Measurements from ENCODE around the gene GGACT.
"Not testable (repeated sequence)": the region's sequence is repeated elsewhere in the genome, so short reads cannot be mapped to it uniquely, and the experiment has no call there.

Gene GGACT

DNA sequence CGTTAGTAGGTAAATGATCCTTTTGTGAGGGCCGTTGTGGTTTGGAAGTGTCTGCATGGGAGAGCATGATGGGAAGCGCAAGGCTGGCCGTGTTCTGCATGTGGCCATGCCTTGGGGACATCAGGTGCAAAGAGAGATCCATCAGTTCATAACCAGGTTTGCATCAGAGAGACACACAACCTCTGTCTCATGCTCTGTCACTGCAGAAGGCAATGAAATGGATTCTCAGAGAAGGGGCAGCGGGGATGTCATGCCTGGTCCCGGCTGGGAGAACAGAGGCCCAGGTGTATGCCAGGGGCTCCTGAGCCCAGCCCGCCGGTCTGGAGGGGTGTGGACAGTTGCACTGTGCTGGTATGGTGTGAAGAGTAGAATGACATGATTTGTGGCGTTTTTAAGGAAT is 60.2 kb downstream of the GGACT start:
- no peak for DNase-seq

GRCh38 chr13:100527644-100528043 is 60.9 kb downstream of the GGACT start:
- DNase-seq, result no peak

DNA sequence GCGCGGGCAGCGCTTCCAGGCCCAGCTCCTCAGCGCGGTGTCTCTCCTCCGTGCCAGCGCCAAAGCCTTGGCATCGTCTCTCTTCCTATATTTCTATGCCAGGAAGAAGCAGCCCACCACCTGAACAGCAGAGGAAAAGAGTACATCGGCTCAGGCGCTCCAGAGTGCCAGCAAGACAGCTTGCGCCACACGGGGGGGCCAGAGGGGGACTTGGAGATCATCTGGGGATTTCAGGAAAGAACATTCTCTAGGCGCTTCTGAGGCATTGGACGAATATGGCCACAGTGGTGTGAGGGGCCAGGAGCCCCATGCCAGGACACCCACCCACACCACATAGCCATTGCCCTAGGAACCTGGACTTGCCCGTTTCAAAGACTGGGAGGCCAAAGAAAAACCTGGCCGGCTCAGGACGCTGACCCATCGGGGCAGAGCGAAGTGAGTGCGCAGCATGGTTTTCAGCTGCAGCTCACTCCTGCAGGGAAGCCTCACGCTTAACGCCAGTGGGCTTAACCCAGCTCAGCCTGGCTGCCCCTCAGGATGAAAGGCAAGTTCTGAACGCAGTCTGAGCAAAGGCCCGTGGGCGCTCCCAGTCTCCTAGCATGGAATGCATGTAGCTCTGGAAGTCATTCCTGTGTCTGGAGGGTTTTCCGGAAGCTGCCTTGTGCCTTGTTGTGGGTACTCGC is 62.1 kb downstream of the GGACT start:
- no peak for DNase-seq

GRCh38 chr13:100525453-100526317 is 62.9 kb downstream of the GGACT start:
- DNase-seq, result no peak

GRCh38 chr13:100524688-100525087 is 63.9 kb downstream of the GGACT start:
- DNase-seq, result not testable (repeated sequence)

- DNase-seq, result no peak
Measured at GRCh38 chr13:100523981-100524386, 64.6 kb downstream of the GGACT start.

GRCh38 chr13:100523411-100523810 is 65.2 kb downstream of the GGACT start:
- DNase-seq, result no peak

DNA sequence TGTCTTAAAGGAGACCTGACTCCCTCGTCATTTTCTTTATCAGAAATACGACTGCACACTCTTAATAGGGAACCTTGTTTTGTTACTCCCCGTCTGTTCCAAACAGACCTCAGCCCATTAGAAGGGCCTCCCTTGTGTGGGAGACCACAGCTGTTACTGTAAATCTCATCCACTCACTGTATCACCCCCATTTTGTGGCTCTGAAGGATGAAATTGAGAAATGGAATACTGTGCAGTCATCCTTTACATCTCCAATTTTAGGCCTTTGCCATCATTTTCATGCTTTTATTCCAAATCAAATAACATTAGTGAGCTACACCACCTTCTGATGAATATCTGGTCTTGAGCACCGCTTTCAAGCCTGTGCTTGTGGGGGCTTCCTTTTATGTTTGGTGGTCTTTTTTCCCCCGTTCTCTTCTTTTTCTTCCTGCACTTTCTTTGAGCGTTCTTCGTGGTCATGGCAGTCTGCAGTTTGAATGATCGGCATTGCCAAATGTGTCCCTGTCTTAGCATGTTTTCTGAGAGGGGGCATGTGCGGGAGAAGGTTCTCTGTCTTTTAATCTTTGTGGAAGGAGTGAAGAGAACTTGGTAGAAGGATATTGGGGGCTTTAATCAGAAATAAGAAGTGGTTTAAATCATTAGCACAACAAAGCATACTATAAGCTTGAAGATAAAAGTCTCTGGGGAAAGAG is 65.8 kb downstream of the GGACT start:
- no peak for DNase-seq

DNA sequence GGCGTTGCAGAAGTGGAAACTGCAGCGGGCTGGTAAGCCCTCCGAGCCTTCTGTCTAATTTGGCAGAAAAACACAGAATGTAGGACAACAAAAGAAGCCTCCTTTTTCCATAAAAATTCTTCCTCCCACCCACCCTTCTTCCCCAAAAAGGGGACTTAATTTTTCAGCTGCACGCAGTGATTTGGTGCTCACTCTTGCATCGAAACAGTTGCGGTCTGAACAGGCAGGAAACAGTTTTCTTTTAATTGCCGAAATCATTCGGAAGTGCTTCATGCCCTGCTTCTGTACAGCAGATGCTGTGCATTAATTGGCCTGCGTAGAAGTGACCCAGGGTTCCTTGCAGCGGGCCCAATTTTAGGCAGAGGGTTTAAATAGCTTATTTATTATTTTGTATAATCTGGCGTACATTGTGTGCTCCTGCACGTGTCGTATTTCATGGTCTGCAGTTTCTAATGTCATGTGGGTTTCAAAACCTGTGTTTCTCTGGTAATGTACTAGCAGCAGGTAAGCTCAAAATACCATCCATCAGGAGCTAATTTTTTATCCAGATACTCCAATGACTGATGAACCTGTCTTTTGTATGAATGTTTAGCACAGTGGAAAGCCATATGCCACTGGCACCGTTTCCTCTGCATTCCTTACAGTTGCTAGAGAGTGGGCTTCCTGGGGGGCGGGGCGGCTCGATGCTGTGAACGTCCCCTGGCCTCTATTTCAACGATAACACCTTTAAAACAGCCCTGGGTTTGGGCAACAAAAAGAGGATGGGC is 66.6 kb downstream of the GGACT start:
- peak; percentile 9 for DNase-seq

GRCh38 chr13:100520936-100521850 is 67.4 kb downstream of the GGACT start:
- no peak for DNase-seq

- DNase-seq, result no peak
Measured at GRCh38 chr13:100519626-100520025, 69.0 kb downstream of the GGACT start.

DNA sequence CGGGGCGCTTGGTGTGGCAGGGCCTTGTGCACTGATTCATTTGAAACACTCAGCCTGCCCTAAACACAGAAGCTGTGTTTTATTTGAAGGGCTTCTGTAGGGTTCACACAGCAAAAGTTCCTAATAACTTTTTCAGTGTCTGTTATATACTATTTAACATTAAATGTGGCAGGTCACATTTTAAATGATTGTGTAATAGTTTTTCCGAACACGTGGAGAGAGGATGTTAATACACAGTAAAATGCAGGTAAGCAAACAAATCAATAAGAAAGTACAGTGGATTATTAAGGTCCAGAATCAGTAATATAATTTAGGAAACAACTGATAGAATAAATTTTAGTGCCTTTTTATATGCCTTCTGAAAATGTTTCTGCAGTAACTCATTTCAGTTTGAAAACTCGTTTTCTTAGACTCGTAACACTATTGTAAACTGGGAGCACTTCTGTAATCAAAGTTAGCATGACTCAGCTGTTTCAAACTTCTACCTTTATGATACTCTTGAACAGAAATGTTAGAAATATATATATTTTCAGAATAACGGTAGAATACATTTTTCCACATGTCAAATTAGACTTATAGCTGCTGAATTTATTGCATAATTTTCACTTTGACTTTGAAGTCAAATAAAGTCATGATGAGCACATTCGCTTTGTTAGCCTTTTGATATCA is 70.1 kb downstream of the GGACT start:
- no peak for DNase-seq

GRCh38 chr13:100517728-100518127 is 70.9 kb downstream of the GGACT start:
- DNase-seq, result peak; percentile 63

DNA sequence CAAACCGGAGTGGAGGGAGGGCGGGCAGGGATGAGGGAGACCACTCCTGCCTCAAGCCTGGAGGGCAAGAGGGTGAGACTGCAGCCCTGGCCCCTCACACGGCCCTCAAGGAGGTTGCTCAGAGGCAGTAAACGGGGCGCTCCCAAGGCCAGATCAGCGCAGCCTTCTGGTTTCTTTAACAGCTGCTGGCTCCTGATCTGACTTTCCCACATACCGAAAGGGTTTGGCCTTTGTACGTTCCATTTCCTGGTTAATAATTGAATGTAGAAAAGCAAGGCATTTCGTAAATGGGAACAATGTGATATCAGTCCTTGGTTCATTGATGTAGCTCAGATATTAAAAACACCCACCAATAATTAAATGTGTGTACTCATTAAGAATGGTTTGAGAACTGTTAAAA is 71.5 kb downstream of the GGACT start:
- DNase-seq, result no peak

DNA sequence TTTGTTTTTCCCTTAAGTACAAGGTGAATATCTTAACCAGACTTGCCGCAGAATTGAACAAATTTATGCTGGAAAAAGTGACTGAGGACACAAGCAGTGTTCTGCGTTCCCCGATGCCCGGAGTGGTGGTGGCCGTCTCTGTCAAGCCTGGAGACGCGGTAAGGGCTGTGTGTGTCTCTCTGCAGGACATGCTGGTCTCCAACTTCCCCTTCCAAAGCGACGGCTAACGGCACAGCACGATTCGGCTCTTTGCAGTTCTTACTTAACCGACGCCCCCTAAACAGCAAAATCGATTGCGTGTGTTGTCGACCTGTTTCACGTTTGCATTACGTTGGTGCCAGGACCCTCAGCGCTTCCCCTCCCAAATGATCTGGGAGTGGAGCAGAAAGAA is 73.2 kb downstream of the GGACT start:
- no peak for DNase-seq

DNA sequence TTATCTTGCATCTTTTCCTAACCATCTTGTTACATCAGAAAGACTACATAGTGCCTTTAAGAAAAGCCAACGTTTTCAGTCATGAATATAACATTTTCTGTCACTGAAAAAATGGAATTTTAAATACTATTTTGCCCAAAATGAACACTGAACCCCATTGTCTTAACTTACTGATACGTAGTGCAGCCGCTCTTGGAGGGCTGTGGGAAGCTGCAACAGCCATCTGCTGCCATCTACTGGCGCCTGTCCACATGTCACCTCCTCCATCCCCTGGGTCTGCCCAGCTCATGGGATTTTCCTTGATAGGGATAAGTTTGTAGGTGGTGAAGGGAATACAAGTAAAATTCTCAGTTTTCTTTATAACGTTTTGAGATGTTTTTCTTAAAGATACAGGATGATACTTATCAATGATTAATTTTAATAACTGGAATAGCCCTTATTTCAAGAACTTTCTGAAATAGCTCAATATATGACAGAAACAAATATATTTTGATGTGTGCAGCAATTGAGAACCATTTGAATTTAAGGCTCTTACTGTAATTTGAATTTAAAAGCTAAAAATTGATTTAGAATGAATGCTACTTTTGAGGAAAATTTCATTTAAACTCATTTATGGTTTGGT is 73.7 kb downstream of the GGACT start:
- peak; percentile 76 for DNase-seq

DNA sequence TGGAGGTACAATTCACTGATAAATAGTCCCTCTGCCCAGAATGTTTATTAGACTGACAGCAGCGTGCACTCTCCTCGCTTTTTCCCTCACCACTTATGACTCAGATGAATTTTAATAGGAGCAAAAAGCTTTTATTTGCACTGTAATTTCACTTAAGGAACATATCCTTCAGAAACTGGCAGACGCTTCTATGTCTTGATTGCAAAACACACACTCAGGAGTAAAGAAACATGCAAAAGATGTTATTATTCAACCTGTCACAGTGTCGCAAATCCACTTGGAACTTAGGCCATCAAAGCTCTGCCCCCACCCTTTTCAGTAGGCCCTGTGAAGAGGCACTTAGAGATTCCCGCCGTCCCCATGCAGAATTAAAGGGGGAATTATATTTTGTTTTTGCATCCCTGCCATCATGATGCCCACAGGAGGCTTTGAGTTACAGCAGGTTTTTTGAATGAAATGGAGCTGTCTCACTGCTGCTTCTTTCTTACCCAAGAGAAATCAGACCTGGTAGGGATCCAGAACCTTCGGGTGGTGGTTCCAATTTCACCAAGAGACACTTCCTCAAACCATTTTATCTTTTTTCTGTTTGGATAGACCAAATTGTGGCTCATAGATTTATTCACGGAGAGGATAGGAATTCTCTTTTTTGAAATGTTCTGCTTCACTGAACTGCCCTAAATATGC is 74.5 kb downstream of the GGACT start:
- no peak for DNase-seq

GRCh38 chr13:100513171-100513570 is 75.4 kb downstream of the GGACT start:
- no peak for DNase-seq

GRCh38 chr13:100512422-100512821 is 76.2 kb downstream of the GGACT start:
- DNase-seq, result no peak

DNA sequence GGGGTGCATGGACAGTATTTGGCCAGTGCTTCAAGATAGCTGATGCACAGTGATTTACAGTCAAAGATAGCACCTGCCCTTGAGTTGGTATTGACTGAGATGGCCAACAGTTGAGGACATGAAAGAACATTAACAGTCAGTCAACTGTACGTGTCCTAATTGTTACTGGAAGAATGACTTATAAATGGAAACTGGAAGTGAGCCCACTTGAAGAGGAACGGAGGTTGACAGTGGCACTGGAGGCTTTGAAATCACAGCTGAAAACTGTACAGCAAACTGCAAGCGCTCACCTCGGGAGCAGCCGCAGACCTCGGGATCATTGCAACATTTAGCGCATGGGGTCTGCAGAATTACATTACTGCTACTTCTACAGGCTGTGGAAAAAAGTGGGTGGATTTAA is 77.1 kb downstream of the GGACT start:
- DNase-seq, result no peak
